ENCODE results near the gene MYO5B. TPM values are rescaled to one million over a fixed set of nuclear protein-coding genes. Genes with fewer than 3 reads are reported as not detected.
"Not testable (repeated sequence)": the region's sequence is repeated elsewhere in the genome, so short reads cannot be mapped to it uniquely, and the experiment has no call there.

Gene MYO5B
- polyA plus RNA-seq, 6 donors from 2014 or later: 0.44 TPM; not detected in 5

- Mint-ChIP-seq H3K4me3 (no peak overlapping the region), H3K9me3 (no peaks in the 10 kb centered on the region), H3K27me3 (peaks cover 28 to 40% (median 38%) of the 10 kb centered on the region in 3 donors), H3K27ac (no peak overlapping the region), H3K36me3 (no peaks in the 10 kb centered on the region), H3K4me1 (no peaks in the 10 kb centered on the region)
- ATAC-seq (ENCODE audit: low read depth in 2 of 2): no peak
- no peak for DNase-seq
Observed at GRCh38 chr18:50099725-50100407, 95.1 kb downstream of the MYO5B start.

GRCh38 chr18:50097702-50098101 lies 97.2 kb downstream of the MYO5B start:
- Mint-ChIP-seq H3K4me3 (no peak overlapping the region), H3K36me3 (no peaks in the 10 kb centered on the region), H3K4me1 (no peaks in the 10 kb centered on the region), H3K27me3 (peaks cover 27 to 43% (median 38%) of the 10 kb centered on the region in 3 donors), H3K27ac (no peak overlapping the region), H3K9me3 (peaks cover 0 to 5% (median 0%) of the 10 kb centered on the region in 7 donors)
- ATAC-seq (ENCODE audit: low read depth in 2 of 2) (no peak), DNase-seq (no peak)

GRCh38 chr18:50096766-50097435 lies 98.0 kb downstream of the MYO5B start:
- no peak overlapping the region for H3K4me3 Mint-ChIP-seq
- DNase-seq (no peak), ATAC-seq (ENCODE audit: low read depth in 2 of 2) (no peak)
- H3K27ac Mint-ChIP-seq: peak overlapping the region in 1 of 6 donors; percentile 28
- peaks cover 21 to 42% (median 32%) of the 10 kb centered on the region in 3 donors for H3K27me3 Mint-ChIP-seq
- H3K9me3 Mint-ChIP-seq: peaks cover 0 to 5% (median 0%) of the 10 kb centered on the region in 7 donors
- H3K36me3 Mint-ChIP-seq: no peaks in the 10 kb centered on the region
- no peaks in the 10 kb centered on the region for H3K4me1 Mint-ChIP-seq

GRCh38 chr18:50094786-50095185 lies 100.2 kb downstream of the MYO5B start:
- DNase-seq; H3K36me3 Mint-ChIP-seq; H3K9me3 Mint-ChIP-seq; H3K27ac Mint-ChIP-seq; H3K4me3 Mint-ChIP-seq; H3K4me1 Mint-ChIP-seq; ATAC-seq (ENCODE audit: low read depth in 2 of 2): not testable (repeated sequence)
- H3K27me3 Mint-ChIP-seq: peaks cover 20 to 49% (median 23%) of the 10 kb centered on the region in 3 donors

GRCh38 chr18:50094221-50094773 lies 100.7 kb downstream of the MYO5B start:
- no peaks in the 10 kb centered on the region for H3K4me1 Mint-ChIP-seq
- no peak overlapping the region for H3K27ac Mint-ChIP-seq
- peaks cover 20 to 48% (median 23%) of the 10 kb centered on the region in 3 donors for H3K27me3 Mint-ChIP-seq
- no peak overlapping the region for H3K4me3 Mint-ChIP-seq
- peaks cover 0 to 5% (median 0%) of the 10 kb centered on the region in 7 donors for H3K9me3 Mint-ChIP-seq
- no peaks in the 10 kb centered on the region for H3K36me3 Mint-ChIP-seq
- no peak for ATAC-seq (ENCODE audit: low read depth in 2 of 2)
- DNase-seq: no peak

GRCh38 chr18:50093366-50094064 lies 101.4 kb downstream of the MYO5B start:
- DNase-seq: no peak
- no peak for ATAC-seq (ENCODE audit: low read depth in 2 of 2)
- H3K4me1 Mint-ChIP-seq: no peaks in the 10 kb centered on the region
- no peaks in the 10 kb centered on the region for H3K36me3 Mint-ChIP-seq
- H3K27ac Mint-ChIP-seq: no peak overlapping the region
- no peak overlapping the region for H3K4me3 Mint-ChIP-seq
- H3K9me3 Mint-ChIP-seq: peaks cover 0 to 5% (median 0%) of the 10 kb centered on the region in 7 donors
- H3K27me3 Mint-ChIP-seq: peaks cover 18 to 48% (median 23%) of the 10 kb centered on the region in 3 donors

- Mint-ChIP-seq H3K9me3 (peaks cover 0 to 5% (median 0%) of the 10 kb centered on the region in 7 donors), H3K27me3 (peaks cover 18 to 47% (median 30%) of the 10 kb centered on the region in 3 donors), H3K4me1 (no peaks in the 10 kb centered on the region), H3K4me3 (no peak overlapping the region), H3K27ac (peak overlapping the region in 1 of 6 donors; percentile 58), H3K36me3 (no peaks in the 10 kb centered on the region)
- DNase-seq (no peak), ATAC-seq (ENCODE audit: low read depth in 2 of 2) (no peak)
Observed at GRCh38 chr18:50092245-50092805, 102.6 kb downstream of the MYO5B start.

GRCh38 chr18:50091509-50092244 lies 103.3 kb downstream of the MYO5B start:
- no peak overlapping the region for H3K4me3 Mint-ChIP-seq
- ATAC-seq (ENCODE audit: low read depth in 2 of 2) (no peak), DNase-seq (no peak)
- H3K4me1 Mint-ChIP-seq: no peaks in the 10 kb centered on the region
- H3K27ac Mint-ChIP-seq: peak overlapping the region in 1 of 6 donors; percentile 58
- H3K36me3 Mint-ChIP-seq: no peaks in the 10 kb centered on the region
- H3K9me3 Mint-ChIP-seq: peaks cover 0 to 5% (median 0%) of the 10 kb centered on the region in 7 donors
- peaks cover 17 to 43% (median 26%) of the 10 kb centered on the region in 3 donors for H3K27me3 Mint-ChIP-seq

GRCh38 chr18:50090370-50091312 lies 104.3 kb downstream of the MYO5B start:
- no peaks in the 10 kb centered on the region for H3K4me1 Mint-ChIP-seq
- peaks cover 17 to 43% (median 27%) of the 10 kb centered on the region in 3 donors for H3K27me3 Mint-ChIP-seq
- H3K36me3 Mint-ChIP-seq: no peaks in the 10 kb centered on the region
- ATAC-seq (ENCODE audit: low read depth in 2 of 2) (no peak), DNase-seq (no peak)
- H3K4me3 Mint-ChIP-seq: no peak overlapping the region
- H3K27ac Mint-ChIP-seq: no peak overlapping the region
- peaks cover 0 to 5% (median 0%) of the 10 kb centered on the region in 7 donors for H3K9me3 Mint-ChIP-seq

- Mint-ChIP-seq H3K4me1 (no peaks in the 10 kb centered on the region), H3K27me3 (peaks cover 17 to 43% (median 27%) of the 10 kb centered on the region in 3 donors), H3K36me3 (no peaks in the 10 kb centered on the region), H3K9me3 (peaks cover 0 to 5% (median 0%) of the 10 kb centered on the region in 7 donors), H3K4me3 (no peak overlapping the region), H3K27ac (no peak overlapping the region)
- ATAC-seq (ENCODE audit: low read depth in 2 of 2) (no peak), DNase-seq (no peak)
Observed at GRCh38 chr18:50089702-50090101, 105.2 kb downstream of the MYO5B start.

- Mint-ChIP-seq H3K36me3 (no peaks in the 10 kb centered on the region), H3K4me3 (no peak overlapping the region), H3K27ac (no peak overlapping the region), H3K4me1 (no peaks in the 10 kb centered on the region), H3K27me3 (peaks cover 9 to 27% (median 17%) of the 10 kb centered on the region in 3 donors), H3K9me3 (peaks cover 0 to 2% (median 0%) of the 10 kb centered on the region in 7 donors)
- no peak for ATAC-seq (ENCODE audit: low read depth in 2 of 2)
- DNase-seq: no peak
Observed at GRCh38 chr18:50083708-50084107, 111.2 kb downstream of the MYO5B start.

Measured in naive B cell (primary cell).